Measurements from ENCODE around the gene DOCK4.

DNA sequence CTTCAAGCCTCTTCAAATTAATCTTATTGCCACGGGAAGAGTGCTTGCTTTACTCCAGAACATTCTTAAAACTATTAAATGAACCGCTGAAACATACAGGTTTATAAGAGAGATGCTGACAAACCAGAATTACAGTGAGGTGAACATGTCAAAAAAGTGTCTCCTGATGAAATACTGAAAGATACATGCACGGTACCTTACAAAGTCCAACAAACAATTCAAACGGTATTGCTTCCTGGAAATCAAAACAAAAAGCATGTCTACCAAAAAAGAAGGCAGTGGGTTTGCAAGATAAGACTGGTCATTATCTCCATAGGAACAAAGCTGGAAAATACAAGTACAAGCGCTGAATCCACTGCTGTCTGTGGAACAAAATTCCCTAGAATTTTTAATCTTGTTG lies 174.5 kb downstream of the DOCK4 start:
- TF ChIP-seq, protein P1, sequence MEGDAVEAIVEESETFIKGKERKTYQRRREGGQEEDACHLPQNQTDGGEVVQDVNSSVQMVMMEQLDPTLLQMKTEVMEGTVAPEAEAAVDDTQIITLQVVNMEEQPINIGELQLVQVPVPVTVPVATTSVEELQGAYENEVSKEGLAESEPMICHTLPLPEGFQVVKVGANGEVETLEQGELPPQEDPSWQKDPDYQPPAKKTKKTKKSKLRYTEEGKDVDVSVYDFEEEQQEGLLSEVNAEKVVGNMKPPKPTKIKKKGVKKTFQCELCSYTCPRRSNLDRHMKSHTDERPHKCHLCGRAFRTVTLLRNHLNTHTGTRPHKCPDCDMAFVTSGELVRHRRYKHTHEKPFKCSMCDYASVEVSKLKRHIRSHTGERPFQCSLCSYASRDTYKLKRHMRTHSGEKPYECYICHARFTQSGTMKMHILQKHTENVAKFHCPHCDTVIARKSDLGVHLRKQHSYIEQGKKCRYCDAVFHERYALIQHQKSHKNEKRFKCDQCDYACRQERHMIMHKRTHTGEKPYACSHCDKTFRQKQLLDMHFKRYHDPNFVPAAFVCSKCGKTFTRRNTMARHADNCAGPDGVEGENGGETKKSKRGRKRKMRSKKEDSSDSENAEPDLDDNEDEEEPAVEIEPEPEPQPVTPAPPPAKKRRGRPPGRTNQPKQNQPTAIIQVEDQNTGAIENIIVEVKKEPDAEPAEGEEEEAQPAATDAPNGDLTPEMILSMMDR (IDR thresholded peaks at IDR 0.05): no peak
- TF ChIP-seq POLR2AphosphoS5 (IDR thresholded peaks at IDR 0.05): no peak
